C4-2B (cell line): Measurements from ENCODE around the gene DDX24.

Source experiments
- CTCF ChIP-seq: fragments of 450-650 bp; conservative IDR thresholded peaks from 2 replicates; pipeline ENCODE4 v1.5.1; 2017; ENCODE audit warnings: mild to moderate bottlenecking
- ZFX ChIP-seq: fragments of 450-650 bp; IDR thresholded peaks from 2 replicates; pipeline ENCODE4 v1.6.1; 2017

DNA sequence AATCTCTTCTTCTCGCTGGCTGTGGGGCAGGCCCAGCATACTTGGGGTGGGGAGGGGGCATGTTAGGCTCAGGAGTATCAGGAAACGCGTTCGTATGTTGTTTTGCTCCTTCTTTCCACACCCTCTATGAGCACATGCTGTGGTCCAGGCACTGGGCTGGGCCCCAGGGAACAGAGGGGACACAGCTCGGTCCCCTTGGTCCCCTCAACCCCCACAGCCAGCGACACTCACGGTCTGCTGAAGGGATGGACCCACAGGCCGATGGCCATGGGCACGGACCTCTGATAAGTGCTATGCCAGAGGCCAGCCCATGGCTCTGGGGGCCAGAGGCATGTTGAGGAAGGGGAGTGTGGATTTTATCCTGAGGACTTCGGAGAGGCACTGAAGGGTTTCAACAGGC is 35.7 kb upstream of the DDX24 start:
- TF ChIP-seq CTCF, result no peak
- TF ChIP-seq ZFX, result no peak
